H1 (cell line): Measurements from ENCODE around the gene SYNE4. TPM values are rescaled to one million over a fixed set of nuclear protein-coding genes. Genes with fewer than 3 reads are reported as not detected.

Experiments used
- SP2 ChIP-seq: IDR thresholded peaks from 2 replicates; pipeline ENCODE4 v1.6.1; 2012; ENCODE audit warnings: mild to moderate bottlenecking, low read length, inconsistent platforms
- polyA plus RNA-seq, 7 experiments: library from polyadenylated mRNA; depleted of rRNA in 3 of 7; stranded (reverse) in 5 of 7; unstranded in 2 of 7; fragments of >200 nt in 5 of 7; fragments of 200-250 nt in 2 of 7; gene quantifications; 1 replicate in 5 of 7; 2 replicates in 1 of 7; 4 replicates in 1 of 7; pipeline versions ENCODE4 v1.2.1 to v1.2.3, GENCODE V29; 2011 to 2013; ENCODE audit warnings: missing spikeins in 2 of 7, mixed read lengths in 2 of 7
- total RNA-seq: library from RNA; stranded (reverse); fragmentation: NEBNext Ultra II Directional; extraction: Animal tissue kit (Norgen Biotek cat#: 25700); gene quantifications from 2 replicates; pipeline ENCODE4 v1.2.1, GENCODE V29; 2021

Gene SYNE4
- total and polyA plus RNA-seq, 2 of the 8 experiments (the other 6 are each of a cell fraction or from before 2014, with no cell fraction given) = 20.8 to 22.6 TPM

GRCh38 chr19:35990156-35990555 lies 18.5 kb downstream of the SYNE4 start (continued):
- TF ChIP-seq SP2 = no peak
